ENCODE results near the gene TNS4.
"Not testable (repeated sequence)": the region's sequence is repeated elsewhere in the genome, so short reads cannot be mapped to it uniquely, and the experiment has no call there.

The TNS4 gene

DNA sequence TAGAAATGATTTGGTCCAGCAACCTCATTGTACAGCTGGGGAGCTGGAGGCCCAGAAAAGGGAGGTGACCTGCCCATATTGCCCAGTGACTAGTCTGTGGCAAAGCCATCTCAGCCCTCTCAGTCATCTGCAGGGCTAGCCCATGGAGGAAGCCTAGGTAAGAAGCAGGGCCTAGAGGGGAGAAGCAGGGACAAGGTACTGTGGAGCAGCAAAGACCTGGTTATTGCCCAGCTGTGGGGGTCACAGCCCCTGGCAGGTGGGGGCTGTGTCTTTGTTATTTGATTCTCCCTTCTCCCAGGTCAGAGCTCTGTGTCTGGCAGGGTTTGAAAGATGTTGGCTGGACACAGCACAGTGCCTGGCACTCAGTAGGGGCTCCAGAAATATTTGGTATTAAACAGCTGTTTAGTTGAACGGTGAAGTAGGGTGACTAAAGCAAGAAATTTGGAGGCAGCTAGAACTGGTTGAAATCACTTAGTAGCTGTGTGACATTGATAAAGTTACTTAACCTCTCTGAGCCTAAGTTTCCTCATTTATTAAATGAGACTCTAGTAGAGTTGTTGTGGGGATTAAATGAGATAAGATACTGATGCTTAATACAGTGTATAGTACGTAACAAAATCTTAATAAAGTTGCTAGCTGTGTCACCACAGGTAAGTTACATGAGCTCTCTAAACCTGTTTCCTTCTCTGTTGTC lies 46.5 kb upstream of the TNS4 start:
- Histone ChIP-seq H2AFZ (ENCODE audit: low read depth) (no peak overlapping the region), H3K4me2 (no peak overlapping the region), H3K4me1 (ENCODE audit: low read depth, poor library complexity, severe bottlenecking) (peaks cover 9% of the 10 kb centered on the region), H3K27ac (no peak overlapping the region), H3K27me3 (ENCODE audit: insufficient read depth, low read depth) (no peaks in the 10 kb centered on the region; the same call in 1 of the 2 replicates), H3K36me3 (ENCODE audit: insufficient read depth) (no peaks in the 10 kb centered on the region), H4K20me1 (ENCODE audit: insufficient read depth) (no peaks in the 10 kb centered on the region), H3K79me2 (ENCODE audit: insufficient read depth, low read depth) (no peaks in the 10 kb centered on the region), H3K4me3 (IDR thresholded peaks at IDR 0.05; ENCODE audit: insufficient read depth, low read depth, low read length) (no peak overlapping the region), H3K9ac (no peak overlapping the region)
- no peak for TF ChIP-seq CTCF (conservative IDR thresholded peaks at IDR 0.05; ENCODE audit: low read depth, low read length)

- no peak for TF ChIP-seq CTCF (conservative IDR thresholded peaks at IDR 0.05; ENCODE audit: low read depth, low read length)
- Histone ChIP-seq H3K27me3 (ENCODE audit: insufficient read depth, low read depth) (no peaks in the 10 kb centered on the region; the same call in 1 of the 2 replicates), H3K4me2 (no peak overlapping the region), H2AFZ (ENCODE audit: low read depth) (no peak overlapping the region), H3K79me2 (ENCODE audit: insufficient read depth, low read depth) (no peaks in the 10 kb centered on the region), H3K36me3 (ENCODE audit: insufficient read depth) (no peaks in the 10 kb centered on the region), H3K4me1 (ENCODE audit: low read depth, poor library complexity, severe bottlenecking) (peaks cover 9% of the 10 kb centered on the region), H3K27ac (no peak overlapping the region), H3K9ac (no peak overlapping the region), H3K4me3 (IDR thresholded peaks at IDR 0.05; ENCODE audit: insufficient read depth, low read depth, low read length) (no peak overlapping the region), H4K20me1 (ENCODE audit: insufficient read depth) (no peaks in the 10 kb centered on the region)
Measured at GRCh38 chr17:40547079-40547784, 45.8 kb upstream of the TNS4 start.

- not testable (repeated sequence) for H3K27me3 ChIP-seq (ENCODE audit: insufficient read depth, low read depth); H3K4me2 ChIP-seq; H3K27ac ChIP-seq; H4K20me1 ChIP-seq (ENCODE audit: insufficient read depth); H3K36me3 ChIP-seq (ENCODE audit: insufficient read depth); H3K4me3 ChIP-seq (IDR thresholded peaks at IDR 0.05; ENCODE audit: insufficient read depth, low read depth, low read length); H2AFZ ChIP-seq (ENCODE audit: low read depth); H3K9ac ChIP-seq; H3K79me2 ChIP-seq (ENCODE audit: insufficient read depth, low read depth)
- peaks cover 12% of the 10 kb centered on the region for H3K4me1 ChIP-seq (ENCODE audit: low read depth, poor library complexity, severe bottlenecking)
Measured at GRCh38 chr17:40546497-40546896, 45.1 kb upstream of the TNS4 start.

GRCh38 chr17:40545660-40546059 lies 44.2 kb upstream of the TNS4 start:
- H3K27ac ChIP-seq = no peak overlapping the region
- no peaks in the 10 kb centered on the region; the same call in 1 of the 2 replicates for H3K27me3 ChIP-seq (ENCODE audit: insufficient read depth, low read depth)
- H3K79me2 ChIP-seq (ENCODE audit: insufficient read depth, low read depth) = no peaks in the 10 kb centered on the region
- peaks cover 20% of the 10 kb centered on the region for H3K4me1 ChIP-seq (ENCODE audit: low read depth, poor library complexity, severe bottlenecking)
- H3K36me3 ChIP-seq (ENCODE audit: insufficient read depth) = no peaks in the 10 kb centered on the region
- no peak for TF ChIP-seq CTCF (conservative IDR thresholded peaks at IDR 0.05; ENCODE audit: low read depth, low read length)
- H3K4me3 ChIP-seq (IDR thresholded peaks at IDR 0.05; ENCODE audit: insufficient read depth, low read depth, low read length) = no peak overlapping the region
- H3K4me2 ChIP-seq = no peak overlapping the region
- no peaks in the 10 kb centered on the region for H4K20me1 ChIP-seq (ENCODE audit: insufficient read depth)
- no peak overlapping the region for H2AFZ ChIP-seq (ENCODE audit: low read depth)
- no peak overlapping the region for H3K9ac ChIP-seq
